Measurements from ENCODE around the gene CTTNBP2.

Gene CTTNBP2

DNA sequence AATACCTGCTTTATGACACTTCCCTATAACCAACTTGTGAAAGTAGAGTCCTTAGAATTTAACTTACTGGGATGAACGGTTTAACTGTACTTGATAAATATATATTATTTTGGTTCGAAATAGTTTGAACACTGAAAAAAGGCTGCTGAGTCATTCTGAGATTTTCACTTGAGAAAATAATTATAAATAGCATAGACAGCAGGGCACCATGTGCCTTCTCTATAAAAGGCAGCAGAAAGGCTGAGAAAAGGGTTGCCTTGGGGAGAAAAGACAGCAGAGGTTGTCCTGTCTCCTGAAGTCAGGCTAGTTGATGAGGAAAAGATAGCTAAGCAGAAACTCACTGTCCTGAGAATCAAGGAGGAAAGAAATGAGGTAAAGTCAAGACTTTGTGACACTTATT, 92.4 kb downstream of the CTTNBP2 start:
- no peak for DNase-seq

- peak; percentile 90 for DNase-seq
These were observed 95.7 kb downstream of the CTTNBP2 start for GRCh38 chr7:117777335-117778142.

- no peak for DNase-seq
These were observed 97.0 kb downstream of the CTTNBP2 start for GRCh38 chr7:117776224-117776623.

GRCh38 chr7:117775801-117776200, 97.4 kb downstream of the CTTNBP2 start:
- peak; percentile 44 for DNase-seq

GRCh38 chr7:117774943-117775342, 98.3 kb downstream of the CTTNBP2 start:
- peak; percentile 71 for DNase-seq

GRCh38 chr7:117772421-117772820, 100.8 kb downstream of the CTTNBP2 start:
- DNase-seq: no peak

DNA sequence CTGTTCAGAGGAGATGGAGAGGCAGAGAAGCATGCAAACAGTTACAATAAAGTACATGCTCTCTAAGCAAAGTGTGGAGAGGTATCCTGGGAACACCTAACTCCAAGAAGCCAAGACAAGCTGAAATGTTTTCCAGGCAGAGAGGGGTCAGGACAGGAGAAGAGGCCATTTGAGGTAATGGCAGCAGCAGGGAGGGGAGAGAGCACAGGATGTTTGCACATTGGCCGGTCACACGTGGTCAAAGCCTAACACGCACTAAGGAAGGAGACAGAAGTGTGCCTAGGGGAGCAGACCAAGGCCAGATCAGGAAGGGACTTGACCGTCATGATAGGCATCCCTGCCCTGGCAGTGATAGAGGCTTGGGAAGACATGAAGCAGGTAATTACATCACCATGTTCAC, 101.5 kb downstream of the CTTNBP2 start:
- DNase-seq: no peak

DNA sequence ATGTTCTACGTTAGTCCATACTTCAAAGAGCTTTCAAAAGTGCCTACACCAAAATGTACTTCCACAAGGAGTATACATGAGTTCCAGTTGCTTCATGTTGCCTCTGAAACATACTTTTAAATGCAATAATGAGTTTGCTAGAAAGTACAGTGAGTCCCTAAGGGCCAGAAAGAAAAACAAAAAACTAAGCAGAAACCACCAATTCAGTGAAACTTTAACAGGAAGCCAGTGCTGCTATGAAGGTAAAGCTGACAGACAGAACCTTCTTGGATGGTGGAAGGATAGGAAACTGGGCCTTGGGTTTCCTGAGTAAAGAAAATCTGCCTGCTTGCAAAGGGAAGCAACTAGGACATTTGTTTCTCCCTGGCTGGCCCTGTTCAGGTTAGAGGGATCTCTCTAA, 104.2 kb downstream of the CTTNBP2 start:
- no peak for DNase-seq

GRCh38 chr7:117767951-117768350, 105.3 kb downstream of the CTTNBP2 start:
- peak; percentile 48 for DNase-seq

DNA sequence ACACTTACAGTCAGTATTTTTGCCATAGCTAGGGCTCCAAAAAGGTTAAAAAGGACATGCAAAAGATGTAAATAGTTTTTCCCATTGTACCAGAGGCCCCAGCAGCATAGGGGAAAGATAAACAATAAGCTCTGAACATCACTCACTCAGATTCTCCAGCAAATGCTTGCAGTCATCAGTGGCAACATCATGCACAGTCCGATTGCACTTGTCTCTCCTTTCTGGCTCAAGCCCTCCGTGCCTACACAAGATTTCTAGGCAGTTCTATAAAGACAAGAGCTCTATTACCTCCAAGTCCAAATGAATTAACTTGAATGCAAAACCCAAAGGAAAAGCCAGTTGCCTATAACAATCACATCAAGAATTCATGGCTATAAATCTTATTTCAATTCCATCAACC, 106.3 kb downstream of the CTTNBP2 start:
- DNase-seq: no peak

GRCh38 chr7:117764031-117764430, 109.2 kb downstream of the CTTNBP2 start:
- no peak for DNase-seq

GRCh38 chr7:117762055-117762454, 111.2 kb downstream of the CTTNBP2 start:
- DNase-seq: no peak

DNA sequence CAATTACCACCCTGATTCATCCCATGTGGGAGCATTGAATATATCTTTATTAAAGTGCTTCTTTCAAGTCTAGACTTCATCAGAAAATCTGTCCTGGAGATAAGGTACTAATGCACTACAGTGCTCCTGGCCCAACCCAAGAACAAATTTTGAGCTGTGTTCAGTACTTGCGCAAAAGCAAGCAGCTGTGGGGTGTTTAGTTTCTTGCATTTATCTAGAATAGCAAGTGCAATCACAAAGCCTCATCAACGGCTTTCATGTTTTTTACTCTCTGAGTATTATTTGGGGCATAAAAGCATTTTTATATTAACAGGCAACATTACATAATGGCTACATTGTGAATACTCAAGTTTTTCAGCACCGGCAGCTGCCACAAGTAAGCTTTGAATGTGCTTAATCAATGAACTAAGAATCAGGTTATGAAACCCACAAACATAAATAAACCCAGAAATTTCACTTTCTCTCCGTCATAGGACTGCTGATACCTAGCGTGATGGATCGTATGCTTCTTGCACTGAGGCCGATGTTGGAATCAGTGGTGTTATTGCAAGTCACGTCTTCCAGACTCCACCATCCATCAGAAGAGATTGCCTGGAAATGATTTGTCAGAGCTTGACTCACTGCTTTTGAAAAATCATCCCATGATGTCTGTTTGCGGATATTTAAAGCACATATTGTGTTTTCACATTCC, 113.1 kb downstream of the CTTNBP2 start:
- no peak for DNase-seq

GRCh38 chr7:117757440-117757839, 115.8 kb downstream of the CTTNBP2 start:
- DNase-seq: no peak

DNA sequence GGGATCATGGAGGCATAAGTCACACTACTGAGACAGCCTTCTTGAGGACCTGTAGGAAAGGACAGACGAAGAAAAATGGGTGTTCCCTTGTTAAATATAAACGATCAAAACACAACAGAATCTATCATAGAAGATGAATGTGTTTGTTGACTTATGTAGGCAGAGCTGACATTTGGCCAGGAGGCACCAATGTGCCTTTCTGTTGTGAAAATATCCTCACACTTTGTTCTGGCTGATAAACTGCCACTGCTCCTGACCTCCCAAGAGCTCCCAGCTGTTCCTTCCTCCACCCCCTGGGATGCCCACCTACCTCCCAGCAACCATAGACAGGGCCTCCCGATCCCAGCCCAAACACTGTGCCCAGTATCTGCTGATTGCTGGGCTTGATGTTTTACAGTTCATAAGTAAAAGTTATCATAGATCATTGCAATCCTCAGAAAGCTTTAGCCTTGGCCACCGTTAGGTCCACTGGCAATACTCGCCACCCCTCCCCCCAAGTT, 116.6 kb downstream of the CTTNBP2 start:
- DNase-seq: no peak

DNA sequence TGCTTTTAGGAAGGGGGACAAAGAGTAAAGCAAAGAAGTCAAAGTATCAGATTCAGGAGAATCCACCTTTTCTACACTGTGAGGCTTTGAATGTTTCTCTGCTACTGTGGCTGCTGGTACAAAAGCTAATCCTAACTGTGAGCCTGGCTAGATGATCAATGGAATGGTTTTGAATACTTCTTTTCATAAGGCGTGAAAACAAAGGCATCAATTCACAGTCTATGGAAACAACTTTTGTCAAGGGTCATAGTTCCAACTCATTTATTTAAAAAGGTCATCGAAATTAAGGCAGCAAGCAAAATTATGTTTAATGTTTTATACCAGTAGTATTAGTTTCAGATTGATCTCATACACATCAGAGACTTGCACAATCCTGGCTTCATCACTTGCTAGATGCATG, 118.1 kb downstream of the CTTNBP2 start:
- DNase-seq: no peak

DNA sequence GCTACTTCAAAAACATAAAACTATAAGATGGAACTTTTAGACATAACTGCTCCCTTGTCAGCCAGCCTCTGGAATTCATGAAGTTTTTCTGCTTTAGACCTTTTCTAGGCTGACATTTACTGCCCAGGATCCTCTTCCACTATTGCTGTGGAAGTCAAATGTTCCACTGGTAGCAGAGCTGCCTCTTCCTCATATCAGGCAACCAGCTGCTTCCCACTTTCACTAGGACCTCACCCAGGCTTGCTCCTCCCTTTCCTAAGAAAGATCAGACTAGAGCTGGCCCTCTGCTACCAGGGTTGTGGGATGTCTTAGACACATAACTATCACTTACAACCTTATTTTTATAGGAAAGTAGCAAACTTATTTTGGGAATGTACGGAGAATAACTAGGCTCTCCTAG, 121.5 kb downstream of the CTTNBP2 start:
- DNase-seq: no peak

DNA sequence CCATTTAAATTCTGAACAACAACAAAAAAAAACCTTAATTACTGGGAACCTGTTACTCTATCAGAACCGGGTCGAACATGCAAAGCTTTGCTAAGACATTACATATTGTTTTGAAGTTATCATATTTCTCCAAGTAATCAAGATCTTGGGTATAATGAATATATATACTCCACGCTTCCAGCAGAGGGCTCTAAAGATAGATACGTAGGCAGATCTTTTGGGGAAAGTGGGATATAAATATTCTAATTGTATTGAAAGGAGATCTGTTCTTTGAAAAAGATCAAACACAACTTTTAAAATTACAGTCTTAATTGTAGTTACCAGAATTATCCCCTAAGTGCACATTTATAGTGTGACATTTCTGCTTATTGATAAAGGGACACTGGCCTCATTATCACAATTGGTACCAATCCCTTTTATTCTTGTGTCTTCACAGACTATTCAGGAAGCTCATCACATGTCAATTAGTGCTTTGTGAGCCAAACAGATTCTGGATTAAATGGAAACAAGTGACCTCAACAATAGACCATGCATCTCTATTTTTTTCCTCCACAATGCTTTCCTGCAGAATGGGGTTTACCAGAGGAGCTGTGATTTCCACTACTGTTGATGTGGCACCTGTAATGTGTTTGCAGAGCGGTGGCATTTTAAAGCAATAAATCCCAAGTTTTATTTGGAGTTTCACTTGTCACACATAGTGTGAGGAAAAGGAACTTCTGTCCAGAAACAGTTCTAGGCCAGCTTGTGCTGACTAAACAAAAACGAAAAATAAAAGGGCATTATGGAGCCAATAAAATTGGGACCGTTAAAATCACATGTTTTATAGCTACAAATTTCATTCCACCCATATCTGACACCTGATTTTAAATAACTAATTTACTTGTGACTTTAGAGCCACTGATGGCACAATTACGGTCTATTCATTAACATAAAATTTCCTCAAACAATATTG, 122.4 kb downstream of the CTTNBP2 start:
- peak; percentile 19 for DNase-seq

- DNase-seq: no peak
These were observed 131.3 kb downstream of the CTTNBP2 start for GRCh38 chr7:117741962-117742361.

DNA sequence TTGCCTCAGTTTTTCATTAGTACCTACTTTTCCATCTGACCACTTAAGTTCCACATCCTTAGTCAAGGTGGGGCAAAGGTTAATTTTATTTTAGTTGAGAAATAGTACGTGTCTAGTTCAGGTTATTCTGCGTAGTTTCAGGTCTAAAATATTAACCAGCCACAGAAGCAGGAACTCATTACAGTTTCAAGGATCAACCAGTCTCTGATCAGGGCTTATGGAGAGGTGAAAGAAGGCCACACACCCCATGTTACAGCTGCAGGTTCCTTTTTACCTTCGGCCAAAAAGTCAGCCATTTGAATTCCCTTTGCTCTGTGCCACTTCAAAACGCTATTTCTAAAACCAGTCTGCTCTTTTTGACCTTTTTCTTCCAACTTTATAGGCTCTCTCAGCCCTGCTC, 134.2 kb downstream of the CTTNBP2 start:
- no peak for DNase-seq

DNA sequence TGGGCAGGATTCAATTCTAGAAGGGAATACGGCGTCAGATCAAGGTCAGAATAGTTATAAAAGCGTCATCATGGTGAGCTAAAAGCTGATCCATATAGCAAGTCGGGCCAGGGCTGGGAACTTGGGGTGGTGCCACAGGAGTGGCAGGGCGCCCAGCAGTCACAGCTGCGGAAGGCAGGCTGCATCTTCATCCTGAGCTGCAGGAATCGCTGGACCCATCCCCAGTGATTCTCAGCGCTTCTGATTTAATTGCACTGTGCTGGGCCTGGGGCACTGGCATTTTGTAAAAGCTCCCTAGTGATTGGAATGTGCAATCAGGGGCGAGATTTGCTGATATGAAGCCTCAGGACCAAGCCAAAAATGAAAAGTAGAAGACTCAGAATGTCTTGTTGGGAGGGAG, 135.3 kb downstream of the CTTNBP2 start:
- no peak for DNase-seq

DNA sequence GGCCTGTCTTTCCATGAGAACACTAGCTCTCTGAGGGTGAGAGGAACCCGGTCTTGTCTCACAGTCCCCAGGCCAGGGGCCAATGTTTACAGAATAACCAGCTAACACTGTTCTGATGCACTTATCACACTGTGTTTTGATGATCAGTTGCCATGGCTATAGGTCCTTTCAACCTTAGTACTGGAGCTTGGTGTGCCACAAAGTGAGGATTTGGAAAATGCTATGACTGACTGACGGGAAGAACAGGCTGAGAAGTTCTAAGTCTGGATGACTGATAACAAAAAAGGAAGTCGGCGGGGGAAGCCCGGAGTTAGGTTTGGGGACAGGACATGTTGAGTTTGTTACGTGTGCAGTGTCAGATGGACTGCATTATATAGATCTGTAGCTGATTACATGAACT, 141.8 kb downstream of the CTTNBP2 start:
- no peak for DNase-seq

- DNase-seq: no peak
These were observed 142.9 kb downstream of the CTTNBP2 start for GRCh38 chr7:117730390-117730789.

All from DMS79 treated with DMSO at 0.1 percent for 48 hours (cell line).